ENCODE data around the gene RAB25. TPM values are rescaled to one million over a fixed set of nuclear protein-coding genes. Genes with fewer than 3 reads are reported as not detected.

Gene RAB25
- polyA plus RNA-seq, 2 of the 4 experiments (the other 2 are of a cell fraction) = not detected

GRCh38 chr1:156069490-156070455 is 8.8 kb downstream of the RAB25 start:
- Histone ChIP-seq H3K4me2 (no peak overlapping the region), H3K27ac (peak overlapping the region in 1 of 2 experiments; percentile 21; a peak in 2 of 6 replicates), H3K4me3 (no peak overlapping the region), H3K4me1 (no peaks in the 10 kb centered on the region; the same call in 2 of the 3 replicates), H3K9me3 (no peaks in the 10 kb centered on the region)
- ChIA-PET CTCF (interaction anchor here (0.6 to 2.3 kb wide), 6 partner anchors 16 to 132 kb away, joined by 3 to 10 read pairs (median 3); partner anchors contain the start of gene LAMTOR2), POLR2A (no interaction called here)
- TF ChIP-seq ESRRA (IDR thresholded peaks at IDR 0.05; ENCODE audit: borderline replicate concordance, low read length) (no peak), RARB (CRISPR knock-in tag; IDR thresholded peaks at IDR 0.05) (no peak), CEBPB (IDR thresholded peaks at IDR 0.05) (no peak), NPAS2 (CRISPR knock-in tag; IDR thresholded peaks at IDR 0.05; ENCODE audit: borderline replicate concordance) (no peak), MAX (IDR thresholded peaks at IDR 0.05) (no peak), FOSB (CRISPR knock-in tag; IDR thresholded peaks at IDR 0.05) (no peak), RFX5 (IDR thresholded peaks at IDR 0.05) (no peak), ELK1 (IDR thresholded peaks at IDR 0.05; ENCODE audit: low read depth, low read length) (no peak), SMC3 (IDR thresholded peaks at IDR 0.05) (no peak), REST (IDR thresholded peaks at IDR 0.05) (no peak), EHF (CRISPR knock-in tag; IDR thresholded peaks at IDR 0.05) (no peak), USF2 (IDR thresholded peaks at IDR 0.05) (no peak), CHD2 (IDR thresholded peaks at IDR 0.05; ENCODE audit: low read length, partially characterized antibody) (no peak), EHMT2 (IDR thresholded peaks at IDR 0.05; ENCODE audit: low read depth) (no peak), ZFP36 (IDR thresholded peaks at IDR 0.05; ENCODE audit: borderline replicate concordance, partially characterized antibody) (no peak), HMGXB4 (CRISPR knock-in tag; IDR thresholded peaks at IDR 0.05; ENCODE audit: borderline replicate concordance) (no peak), HDAC2 (IDR thresholded peaks at IDR 0.05) (no peak), ATOH8 (CRISPR knock-in tag; IDR thresholded peaks at IDR 0.05; ENCODE audit: low read depth) (no peak), RAD21 (conservative IDR thresholded peaks at IDR 0.05 in 1 of 2, IDR thresholded peaks at IDR 0.05 in 1 of 2) (no peak), KDM1A (IDR thresholded peaks at IDR 0.05; ENCODE audit: low read depth) (no peak)
- DNase-seq (ENCODE audit: low read depth in 1 of 2, low spot score in 1 of 2) (no peak), FAIRE-seq (no peak), ATAC-seq (no peak)
- 78% methylated on average over 3 of the region's 3 CpGs for WGBS (ENCODE audit: missing lambda C conversion rate)
